Measurements from ENCODE around the gene ARMC5.

The ARMC5 gene

DNA sequence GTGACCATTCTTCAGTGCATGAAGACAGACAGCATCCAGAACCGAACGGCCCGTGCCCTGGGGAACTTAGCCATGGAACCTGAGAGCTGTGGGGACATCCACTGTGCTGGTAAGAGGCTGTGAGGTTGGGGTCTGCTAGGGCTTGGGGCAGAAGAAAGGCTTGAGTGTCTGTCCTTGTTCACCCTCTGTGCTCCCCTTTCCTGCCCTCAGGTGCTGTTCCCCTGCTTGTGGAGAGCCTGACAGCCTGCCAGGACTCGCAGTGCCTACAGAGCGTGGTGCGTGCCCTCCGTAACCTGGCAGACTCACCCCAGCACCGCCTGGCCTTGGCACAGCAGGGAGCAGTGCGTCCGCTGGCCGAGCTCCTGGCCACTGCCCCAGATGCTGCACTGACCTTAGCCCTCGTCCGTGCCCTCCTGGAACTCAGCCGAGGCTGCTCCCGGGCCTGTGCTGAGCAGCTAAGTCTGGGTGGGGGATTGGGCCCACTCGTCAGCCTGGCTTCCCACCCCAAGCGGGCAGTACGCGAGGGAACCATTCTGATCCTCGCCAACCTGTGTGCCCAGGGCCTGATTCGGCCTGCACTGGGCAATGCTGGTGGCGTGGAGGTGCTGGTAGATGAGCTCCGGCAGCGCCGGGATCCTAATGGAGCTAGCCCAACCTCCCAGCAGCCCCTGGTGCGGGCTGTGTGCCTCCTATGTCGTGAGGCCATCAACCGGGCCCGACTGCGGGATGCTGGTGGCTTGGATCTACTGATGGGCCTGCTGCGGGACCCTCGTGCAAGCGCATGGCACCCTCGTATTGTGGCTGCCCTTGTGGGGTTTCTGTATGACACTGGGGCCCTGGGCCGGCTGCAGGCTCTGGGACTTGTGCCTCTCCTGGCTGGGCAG is 2.9 kb downstream of the ARMC5 start:
- no peak for DNase-seq

DNA sequence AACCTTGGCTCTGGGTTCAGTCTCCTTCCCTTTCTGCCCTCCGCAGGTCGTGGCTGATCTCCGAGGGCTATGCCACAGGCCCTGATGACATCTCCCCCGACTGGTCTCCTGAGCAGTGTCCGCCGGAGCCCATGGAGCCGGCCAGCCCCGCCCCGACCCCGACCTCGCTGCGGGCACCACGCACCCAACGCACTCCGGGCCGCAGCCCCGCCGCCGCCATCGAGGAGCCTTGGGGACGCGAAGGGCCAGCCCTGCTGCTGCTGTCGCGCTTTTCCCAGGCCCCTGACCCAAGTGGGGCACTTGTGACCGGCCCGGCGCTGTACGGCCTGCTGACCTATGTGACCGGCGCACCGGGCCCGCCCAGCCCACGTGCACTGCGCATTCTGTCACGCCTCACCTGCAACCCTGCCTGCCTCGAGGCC is 5.1 kb downstream of the ARMC5 start:
- DNase-seq = no peak

DNA sequence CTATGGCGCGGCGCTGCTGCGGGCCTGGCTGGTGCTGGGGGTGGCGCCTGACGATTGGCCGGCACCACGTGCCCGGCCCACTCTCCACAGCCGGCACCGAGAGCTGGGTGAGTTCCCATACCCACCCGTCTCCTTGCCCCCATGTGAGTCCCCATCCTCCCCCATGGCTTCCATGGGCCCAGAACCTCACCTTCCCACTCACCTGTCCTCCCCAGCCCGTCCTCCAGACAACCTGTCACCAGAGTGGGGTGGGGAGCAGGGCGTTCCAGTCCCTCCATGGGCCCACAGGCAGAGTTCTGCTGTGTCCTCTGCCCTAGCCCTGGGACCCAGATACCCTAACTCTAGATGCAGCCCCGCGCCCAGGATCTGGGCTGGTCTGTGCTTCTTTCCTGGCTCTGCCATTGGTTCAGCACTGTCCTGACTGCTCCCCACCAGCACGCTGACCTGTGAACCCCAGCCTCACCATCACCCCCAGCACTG is 5.5 kb downstream of the ARMC5 start:
- no peak for DNase-seq

DNA sequence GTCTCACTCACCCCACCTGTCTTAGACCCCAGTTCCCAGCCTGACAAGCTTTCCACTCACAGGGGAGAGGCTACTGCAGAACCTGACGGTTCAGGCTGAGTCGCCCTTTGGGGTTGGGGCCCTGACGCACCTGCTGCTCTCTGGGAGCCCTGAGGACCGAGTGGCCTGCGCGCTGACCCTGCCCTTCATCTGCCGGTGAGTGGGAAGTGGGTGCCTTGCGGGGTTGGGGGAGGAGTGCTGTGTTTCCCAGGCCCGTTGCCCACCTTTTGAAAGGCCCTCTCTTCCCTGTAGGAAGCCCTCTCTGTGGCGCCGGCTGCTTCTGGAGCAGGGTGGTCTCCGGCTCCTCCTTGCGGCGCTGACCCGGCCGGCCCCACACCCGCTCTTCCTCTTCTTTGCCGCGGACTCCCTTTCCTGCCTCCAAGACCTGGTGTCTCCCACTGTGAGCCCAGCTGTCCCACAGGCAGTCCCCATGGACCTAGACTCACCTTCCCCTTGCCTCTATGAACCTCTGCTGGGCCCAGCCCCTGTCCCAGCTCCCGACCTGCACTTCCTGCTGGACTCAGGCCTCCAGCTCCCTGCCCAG is 6.6 kb downstream of the ARMC5 start:
- DNase-seq = no peak

DNA sequence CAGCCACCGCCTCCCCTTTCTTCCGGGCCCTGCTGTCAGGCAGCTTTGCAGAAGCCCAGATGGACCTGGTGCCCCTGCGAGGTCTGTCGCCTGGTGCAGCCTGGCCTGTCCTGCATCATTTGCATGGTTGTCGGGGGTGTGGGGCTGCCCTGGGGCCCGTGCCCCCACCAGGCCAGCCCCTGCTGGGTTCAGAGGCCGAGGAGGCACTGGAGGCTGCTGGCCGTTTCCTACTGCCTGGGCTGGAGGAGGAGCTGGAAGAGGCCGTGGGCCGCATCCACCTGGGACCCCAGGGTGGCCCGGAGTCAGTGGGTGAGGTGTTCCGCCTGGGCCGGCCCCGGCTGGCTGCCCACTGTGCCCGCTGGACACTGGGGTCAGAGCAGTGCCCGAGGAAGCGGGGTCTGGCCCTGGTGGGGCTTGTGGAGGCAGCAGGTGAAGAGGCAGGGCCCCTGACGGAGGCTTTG is 7.1 kb downstream of the ARMC5 start:
- no peak for DNase-seq

DNA sequence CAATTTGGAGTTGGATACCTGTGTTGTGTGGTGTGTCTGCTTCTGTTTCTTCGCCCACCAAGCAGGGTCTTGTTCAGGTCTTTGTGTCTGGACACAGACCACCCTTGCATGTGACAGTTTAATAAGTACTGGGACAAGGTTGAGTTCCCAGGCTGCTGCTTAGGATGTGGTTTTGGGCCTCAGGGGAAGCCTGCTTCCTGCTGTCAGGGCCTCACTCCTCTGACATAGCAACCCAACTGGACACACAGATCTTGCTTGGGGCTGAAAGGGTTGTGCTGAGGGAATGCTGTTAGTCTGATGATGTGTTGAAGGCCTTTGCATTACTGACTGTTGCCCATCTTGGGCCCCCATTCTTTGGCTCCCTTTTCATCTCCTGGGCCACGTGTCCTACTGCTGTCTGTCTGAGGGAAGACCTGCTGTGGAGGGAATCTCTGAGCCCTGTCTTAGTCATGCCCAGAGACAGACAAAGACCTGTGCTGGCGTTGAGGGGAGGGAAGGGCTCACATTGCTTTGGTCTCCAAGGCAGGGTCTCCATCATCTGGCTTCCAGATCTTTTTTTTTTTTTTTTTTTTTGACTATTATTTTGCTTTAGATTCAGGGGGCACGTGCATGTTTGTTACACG is 8.0 kb downstream of the ARMC5 start:
- DNase-seq = no peak

DNA sequence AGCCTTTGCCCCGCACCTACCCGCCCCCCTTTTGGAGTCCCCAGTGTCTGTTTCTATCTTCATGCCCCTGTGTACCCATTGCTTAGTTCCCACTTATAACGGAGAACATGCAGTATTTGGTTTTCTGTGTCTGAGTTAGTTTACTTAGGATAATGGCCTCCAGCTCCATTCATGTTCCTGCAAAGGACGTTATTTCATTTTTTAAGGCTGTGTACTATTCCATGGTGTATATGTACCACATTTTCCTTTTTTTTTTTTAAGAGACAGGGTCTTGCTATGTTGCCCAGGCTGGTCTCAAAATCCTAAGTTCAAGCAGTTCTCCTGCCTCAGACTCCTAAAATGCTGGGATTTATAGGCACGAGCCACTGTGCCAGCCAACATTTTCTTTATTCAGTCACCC is 8.6 kb downstream of the ARMC5 start:
- no peak for DNase-seq

DNA sequence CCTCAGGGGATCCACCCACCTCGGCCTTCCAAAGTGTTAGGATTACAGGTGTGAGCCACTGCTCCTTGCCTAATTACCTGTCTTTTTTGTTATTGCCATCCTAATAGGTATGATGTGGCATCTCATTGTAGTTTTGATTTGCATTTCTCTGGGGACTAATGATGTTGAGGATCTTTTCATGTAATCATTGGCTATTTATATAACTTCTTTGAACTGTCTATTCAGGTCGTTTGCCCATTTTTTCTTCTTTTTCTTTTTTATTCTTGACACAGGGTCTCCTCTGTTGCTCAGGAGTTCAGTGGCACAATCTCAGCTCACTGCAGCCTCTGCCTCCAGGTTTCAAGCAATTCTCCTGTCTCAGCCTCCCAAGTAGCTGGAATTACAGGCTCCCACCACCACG is 11.3 kb downstream of the ARMC5 start:
- DNase-seq = no peak

DNA sequence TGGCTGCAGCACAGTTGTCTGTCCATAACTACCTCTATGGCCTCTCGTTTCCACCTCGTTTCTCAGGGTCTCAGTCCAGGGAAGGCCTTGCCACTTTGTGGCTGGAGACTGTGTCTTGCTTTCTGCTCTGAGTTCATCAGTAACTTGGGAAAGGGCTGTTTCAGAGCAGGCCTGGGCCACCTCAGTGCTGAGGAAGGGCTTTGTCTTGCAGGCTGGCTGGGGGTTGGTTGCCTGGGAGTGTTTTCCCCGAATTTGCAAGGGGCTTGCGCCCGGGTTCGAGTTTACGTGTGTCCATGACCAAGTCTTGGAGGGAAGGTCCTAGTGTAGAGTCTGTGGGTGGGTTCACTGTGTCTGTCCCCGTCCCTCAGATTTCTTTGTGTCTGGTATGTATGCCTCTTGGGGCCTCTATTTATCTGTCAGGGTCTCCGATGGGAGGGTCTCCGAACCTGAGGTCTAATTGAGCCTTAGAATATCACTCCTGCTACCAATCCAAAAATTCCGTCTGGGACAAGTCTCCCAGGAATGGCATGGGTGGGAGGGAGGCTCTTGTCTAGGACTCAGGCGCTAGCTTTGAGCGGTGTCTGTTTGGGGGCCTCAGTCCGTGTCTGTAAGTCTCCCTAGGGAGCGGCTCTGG is 12.1 kb downstream of the ARMC5 start:
- DNase-seq = no peak

DNA sequence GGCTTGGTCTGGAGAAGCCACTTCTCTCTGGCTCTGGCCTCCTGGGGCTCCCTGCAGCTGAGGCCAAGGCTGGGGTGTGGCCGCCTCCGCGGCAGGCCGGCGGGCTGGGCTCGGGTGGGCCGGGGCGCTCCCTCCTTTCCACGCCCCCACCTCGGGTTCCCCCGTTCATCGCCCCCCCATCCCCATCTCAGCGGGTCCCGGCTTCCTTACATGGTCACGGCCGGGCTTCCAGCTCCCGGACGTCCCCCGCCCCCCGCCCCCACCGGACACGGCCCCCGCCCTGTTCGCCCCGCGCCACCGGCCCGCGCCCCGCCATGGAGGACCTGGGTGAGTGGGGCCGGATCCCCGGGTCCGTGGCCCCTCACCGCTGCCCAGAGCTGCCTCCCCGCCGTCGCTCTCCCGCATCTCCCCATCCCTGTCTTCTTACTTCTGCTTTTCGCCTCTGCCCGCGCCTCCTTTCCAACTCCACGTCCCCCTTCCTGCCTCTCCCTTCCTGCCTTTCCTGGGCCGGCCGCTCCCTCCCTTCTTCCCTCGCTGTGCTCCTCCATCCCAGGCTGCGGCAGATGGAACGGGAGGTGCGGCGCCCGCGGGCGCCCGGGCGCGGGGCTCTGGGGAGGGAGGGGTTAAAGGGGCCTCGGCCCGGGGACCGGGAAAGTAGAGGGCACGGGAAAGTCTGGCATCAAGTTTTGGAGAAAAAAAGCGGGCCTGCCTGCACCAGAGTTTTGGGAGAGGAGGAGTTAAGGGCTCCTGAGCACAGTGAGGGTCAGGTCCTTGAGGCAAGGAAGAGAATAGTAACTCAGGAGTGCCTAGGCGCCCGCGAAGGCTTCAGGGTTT is 12.8 kb downstream of the ARMC5 start, which contains the start of gene TGFB1I1:
TSS of gene TGFB1I1 (plus strand) at position 278 of the 834 bp plus-strand sequence. CDS start at position 315, 37 bp downstream.
- DNase-seq = no peak

DNA sequence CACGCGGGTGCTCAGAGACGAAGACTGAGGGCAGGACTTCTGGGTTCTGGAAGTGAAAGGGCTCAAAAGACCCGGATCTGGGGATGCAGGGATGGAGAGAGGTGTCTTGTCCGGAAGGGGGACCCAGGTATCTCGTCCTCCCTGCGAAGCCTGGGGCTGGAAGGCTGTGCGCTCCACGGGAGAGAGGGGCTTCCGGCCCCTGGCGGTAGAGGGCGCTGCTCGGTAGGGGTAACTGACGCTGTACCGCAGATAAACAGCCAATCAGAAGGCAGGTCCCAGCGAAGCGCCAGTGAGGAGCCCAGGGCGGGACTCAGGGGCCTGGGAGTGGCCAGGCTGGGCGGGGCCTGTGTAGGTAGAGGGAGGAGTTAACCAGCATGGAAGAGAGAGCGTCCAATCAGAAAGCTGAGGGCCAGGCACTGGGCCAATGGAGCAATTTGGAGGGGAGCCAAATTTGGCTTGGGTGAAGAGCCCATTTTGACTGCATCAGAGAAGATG is 13.5 kb downstream of the ARMC5 start:
- peak; percentile 67 for DNase-seq

DNA sequence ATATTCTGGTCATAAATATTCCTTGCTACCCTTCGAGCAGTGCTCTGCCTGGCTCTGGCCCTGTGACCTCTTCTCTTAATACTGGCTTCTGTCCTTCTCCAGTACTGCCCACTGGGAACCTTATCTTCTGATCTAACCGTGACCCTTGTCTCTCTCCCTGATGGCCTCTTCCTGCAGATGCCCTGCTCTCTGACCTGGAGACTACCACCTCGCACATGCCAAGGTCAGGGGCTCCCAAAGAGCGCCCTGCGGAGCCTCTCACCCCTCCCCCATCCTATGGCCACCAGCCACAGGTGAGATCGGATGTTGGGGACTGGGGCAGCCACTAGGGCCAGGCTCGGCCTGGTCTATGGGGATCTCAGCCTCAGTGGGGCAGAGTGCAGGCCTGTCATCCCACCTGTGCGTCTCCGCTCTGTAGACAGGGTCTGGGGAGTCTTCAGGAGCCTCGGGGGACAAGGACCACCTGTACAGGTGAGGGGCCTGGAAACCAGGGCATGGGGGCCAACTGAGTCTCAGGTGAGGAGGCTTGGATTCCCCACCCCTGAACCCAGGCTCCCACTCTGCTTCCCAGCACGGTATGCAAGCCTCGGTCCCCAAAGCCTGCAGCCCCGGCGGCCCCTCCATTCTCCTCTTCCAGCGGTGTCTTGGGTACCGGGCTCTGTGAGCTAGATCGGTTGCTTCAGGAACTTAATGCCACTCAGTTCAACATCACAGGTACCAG is 14.1 kb downstream of the ARMC5 start:
- no peak for DNase-seq

DNA sequence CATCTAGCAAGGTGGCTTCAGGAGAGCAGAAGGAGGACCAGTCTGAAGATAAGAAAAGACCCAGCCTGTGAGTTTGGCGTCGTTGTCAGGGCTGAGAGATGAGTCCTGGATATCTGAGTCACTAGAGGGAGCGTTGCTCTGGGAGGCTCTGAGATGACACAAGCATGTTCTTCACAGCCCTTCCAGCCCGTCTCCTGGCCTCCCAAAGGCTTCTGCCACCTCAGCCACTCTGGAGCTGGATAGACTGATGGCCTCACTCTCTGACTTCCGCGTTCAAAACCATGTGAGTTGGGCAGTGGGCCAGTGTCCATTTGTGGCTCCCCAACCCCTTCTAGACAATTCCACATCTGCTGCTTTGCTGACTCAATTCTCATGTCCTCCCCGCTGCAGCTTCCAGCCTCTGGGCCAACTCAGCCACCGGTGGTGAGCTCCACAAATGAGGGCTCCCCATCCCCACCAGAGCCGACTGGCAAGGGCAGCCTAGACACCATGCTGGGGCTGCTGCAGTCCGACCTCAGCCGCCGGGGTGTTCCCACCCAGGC is 14.9 kb downstream of the ARMC5 start:
- DNase-seq = no peak

DNA sequence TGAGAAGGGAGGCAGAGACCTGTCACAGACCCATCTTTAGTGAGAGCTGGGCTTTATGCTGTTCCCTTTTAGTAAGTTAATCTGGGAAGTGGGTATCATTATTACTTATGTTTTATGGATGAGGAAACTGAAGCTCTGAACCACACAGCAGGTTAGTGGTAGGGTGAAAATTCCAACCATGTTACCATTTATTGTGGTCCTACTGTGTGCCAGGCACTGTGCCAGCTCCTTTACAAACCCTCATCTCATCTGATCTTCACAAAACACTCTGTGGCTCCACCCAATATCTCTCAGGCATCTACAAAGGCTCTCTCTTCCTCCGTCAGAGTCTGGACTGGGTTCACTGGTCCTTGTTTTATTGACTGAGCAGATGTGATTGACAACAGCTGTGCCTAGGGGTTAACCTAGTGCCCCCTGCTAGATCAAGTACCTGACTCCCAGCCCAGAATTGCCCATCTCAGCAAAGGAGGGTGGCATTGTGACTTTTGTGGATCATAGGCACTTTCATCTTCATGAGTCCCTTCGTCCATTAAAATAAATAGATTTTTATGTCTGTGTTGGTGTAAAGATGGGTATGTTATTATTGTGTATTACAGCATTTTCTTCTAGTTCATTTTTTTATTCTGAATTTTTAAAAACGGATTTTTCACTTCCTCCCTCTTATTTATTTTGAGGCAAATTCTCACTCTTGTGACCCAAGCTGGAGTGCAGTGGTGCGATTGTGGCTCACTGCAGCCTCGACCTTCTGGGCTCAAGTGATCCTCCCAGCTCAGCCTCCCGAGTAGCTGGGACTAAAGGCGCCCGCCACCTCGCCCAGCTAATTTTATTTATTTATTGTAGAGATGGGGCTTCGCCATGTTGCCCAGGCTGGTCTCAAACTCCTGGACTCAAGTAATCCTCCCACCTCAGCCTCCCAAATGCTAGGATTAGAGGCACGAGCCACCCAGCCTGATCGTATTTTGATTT is 15.8 kb downstream of the ARMC5 start:
- no peak for DNase-seq

DNA sequence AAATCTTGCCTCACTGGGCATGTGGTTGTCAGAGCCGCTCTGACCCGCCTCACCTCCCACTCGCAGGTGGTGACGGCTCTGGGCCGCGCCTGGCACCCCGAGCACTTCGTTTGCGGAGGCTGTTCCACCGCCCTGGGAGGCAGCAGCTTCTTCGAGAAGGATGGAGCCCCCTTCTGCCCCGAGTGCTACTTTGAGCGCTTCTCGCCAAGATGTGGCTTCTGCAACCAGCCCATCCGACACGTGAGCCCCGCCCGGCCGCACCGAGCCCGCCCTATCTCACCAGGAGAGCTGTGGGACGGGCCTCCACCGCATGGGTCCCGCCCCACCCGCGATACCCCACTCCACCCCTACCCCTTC is 16.6 kb downstream of the ARMC5 start:
- no peak for DNase-seq

DNA sequence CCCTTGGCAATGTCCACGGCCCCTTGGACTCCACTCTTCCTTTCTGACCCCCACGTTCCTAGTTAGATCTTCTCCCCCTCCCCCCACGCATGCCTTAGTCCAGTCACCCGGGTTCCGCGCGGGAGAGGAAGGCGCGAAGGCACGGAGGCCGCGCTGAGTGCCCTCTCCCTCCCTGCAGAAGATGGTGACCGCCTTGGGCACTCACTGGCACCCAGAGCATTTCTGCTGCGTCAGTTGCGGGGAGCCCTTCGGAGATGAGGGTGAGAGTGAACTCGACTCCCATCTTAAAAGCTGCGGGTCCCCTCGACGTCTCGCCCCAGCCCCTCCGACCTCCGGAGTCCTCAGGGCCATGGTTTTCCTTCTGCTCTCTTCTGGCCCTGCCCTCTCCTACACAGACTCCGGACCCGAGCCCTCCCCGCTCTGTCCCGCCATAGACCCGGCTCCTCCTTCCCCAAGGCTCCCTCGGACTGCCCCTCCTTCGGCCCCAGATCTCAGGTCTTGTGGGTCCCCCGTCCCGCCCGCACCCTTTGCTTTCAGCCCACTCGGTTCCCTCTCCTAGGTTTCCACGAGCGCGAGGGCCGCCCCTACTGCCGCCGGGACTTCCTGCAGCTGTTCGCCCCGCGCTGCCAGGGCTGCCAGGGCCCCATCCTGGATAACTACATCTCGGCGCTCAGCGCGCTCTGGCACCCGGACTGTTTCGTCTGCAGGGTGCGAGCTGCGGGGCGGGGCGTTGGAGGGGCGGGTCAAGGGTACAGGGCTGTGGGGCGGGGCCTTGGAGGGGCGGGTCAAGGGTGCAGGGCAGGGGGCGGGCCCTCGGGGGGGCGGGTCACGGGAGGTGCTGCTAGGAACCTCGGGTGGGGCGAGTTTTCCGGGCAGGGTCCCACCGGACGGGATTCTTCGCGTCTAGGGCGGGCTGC is 17.3 kb downstream of the ARMC5 start:
- DNase-seq = peak; percentile 94

DNA sequence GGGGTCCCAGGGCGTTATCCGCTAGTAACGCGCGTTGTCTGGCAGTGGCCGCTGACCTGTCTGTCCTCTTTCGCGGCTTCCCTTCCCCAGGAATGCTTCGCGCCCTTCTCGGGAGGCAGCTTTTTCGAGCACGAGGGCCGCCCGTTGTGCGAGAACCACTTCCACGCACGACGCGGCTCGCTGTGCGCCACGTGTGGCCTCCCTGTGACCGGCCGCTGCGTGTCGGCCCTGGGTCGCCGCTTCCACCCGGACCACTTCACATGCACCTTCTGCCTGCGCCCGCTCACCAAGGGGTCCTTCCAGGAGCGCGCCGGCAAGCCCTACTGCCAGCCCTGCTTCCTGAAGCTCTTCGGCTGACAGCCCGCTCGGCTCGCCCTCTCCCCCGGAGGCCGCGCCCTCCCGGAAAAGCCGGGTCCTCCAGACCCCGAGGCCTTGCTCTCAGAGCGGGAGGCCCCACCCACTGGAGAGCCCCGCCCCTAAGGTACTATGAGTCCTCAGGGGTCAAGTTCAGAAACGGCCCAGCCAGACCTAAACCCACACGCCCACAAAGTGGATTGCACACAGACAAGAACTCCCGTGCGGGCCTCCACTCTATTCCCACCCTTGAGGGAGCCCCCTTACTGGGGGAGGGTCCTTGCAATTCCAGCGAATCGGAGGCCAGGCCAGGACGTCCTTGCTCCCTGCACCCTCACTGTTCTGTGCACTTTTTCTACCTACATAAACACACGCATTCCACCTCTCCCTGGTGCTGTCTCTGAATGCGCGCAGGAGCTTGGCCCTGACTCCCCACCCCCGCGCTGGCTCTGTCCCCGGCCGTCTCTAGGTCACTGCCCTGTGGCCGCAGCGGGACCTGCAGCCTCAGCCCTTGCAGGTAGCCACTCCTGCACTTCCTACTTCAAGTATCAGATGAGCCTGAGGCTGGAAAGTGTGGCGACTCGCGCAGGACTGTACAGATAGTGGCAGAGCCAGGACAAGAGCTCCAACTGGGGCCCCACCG is 18.2 kb downstream of the ARMC5 start:
- peak; percentile 75 for DNase-seq
